GM12864 (cell line): ENCODE data around the gene DDX23.
A peak's percentile ranks its signal among the peaks of the same experiment; 100 is the strongest.

Experiments
- DNase-seq: peaks from one replicate; pipeline ENCODE4 v3.0.0-alpha.2; 2011; ENCODE audit warnings: low read depth
- H3K4me3 ChIP-seq: 2 replicates; pipeline ENCODE4 v1.5.1; 2011; ENCODE audit warnings: mild to moderate bottlenecking, low read depth, low read length, control low read depth
- CTCF ChIP-seq: IDR thresholded peaks from 2 replicates; pipeline ENCODE4 v1.5.1; 2011; ENCODE audit warnings: low read depth, mild to moderate bottlenecking, moderate library complexity, low read length, control low read depth, inconsistent platforms; ENCODE audit errors: missing control alignments

Gene DDX23

GRCh38 chr12:48796976-48797375 is 55.0 kb downstream of the DDX23 start:
- no peak for DNase-seq

GRCh38 chr12:48795550-48796455 is 56.2 kb downstream of the DDX23 start:
- no peak overlapping the region for H3K4me3 ChIP-seq
- peak; percentile 97 for TF ChIP-seq CTCF
- DNase-seq = no peak

More at GRCh38 chr12:48796976-48797375, 55.0 kb downstream of the DDX23 start:
- no peak for TF ChIP-seq CTCF
- no peak overlapping the region for H3K4me3 ChIP-seq

GRCh38 chr12:48794870-48795269 is 57.1 kb downstream of the DDX23 start:
- no peak for TF ChIP-seq CTCF
- H3K4me3 ChIP-seq = no peak overlapping the region
- DNase-seq = no peak

GRCh38 chr12:48793696-48794095 is 58.3 kb downstream of the DDX23 start:
- no peak for TF ChIP-seq CTCF
- no peak for DNase-seq
- H3K4me3 ChIP-seq = no peak overlapping the region

DNA sequence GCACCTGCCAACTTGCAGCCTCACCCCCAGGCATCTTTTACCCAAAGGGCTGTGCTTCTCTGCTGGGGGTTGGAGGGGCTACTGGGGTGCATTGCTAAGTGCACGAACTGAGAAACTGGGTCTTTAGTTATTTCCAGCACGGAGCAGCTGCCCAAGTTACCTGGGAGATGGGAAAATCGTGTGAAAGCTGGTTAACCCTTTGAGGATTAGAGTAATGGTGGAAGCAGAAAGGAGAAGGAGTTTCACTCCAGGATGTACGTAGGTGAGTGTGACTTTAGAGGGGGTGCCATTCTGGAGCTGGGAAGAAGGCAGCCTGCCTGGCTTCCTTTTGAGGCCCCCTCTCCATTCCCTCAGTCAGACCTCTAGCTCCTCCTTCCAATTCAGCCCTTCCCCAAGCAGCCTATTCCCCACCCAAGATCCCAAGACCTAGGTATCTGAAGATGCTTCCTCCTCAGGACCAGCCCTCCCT is 62.1 kb downstream of the DDX23 start:
- DNase-seq = no peak
- TF ChIP-seq CTCF = no peak
- H3K4me3 ChIP-seq = no peak overlapping the region

- DNase-seq = no peak
- TF ChIP-seq CTCF = no peak
- no peak within 1 kb of the TSS; the same call in 1 of the 2 replicates for H3K4me3 ChIP-seq
Observed at GRCh38 chr12:48788854-48789775, 62.8 kb downstream of the DDX23 start, which contains the start of gene ADCY6. ADCY6 (minus strand) TSS chr12:48789089; CDS start chr12:48783434, 5,655 bp downstream.
